Vagina (tissue), 2 donors: Measurements from ENCODE around the gene HSPB1. TPM values are rescaled to one million over a fixed set of nuclear protein-coding genes. Genes with fewer than 3 reads are reported as not detected.
"Not testable (repeated sequence)": the region's sequence is repeated elsewhere in the genome, so short reads cannot be mapped to it uniquely, and the experiment has no call there.

Experiments used
- DNase-seq, 2 donors: peaks; one replicate each; pipeline ENCODE4 v3.0.0-alpha.2; 2017; ENCODE audit errors: extremely low spot score in 2 of 2
- H3K27ac ChIP-seq: fragments of 200-600 bp; sonication (generic); one replicate; pipeline ENCODE4 v1.5.1; 2019
- H3K27me3 ChIP-seq: fragments of 200-600 bp; sonication (generic); one replicate; pipeline ENCODE4 v1.5.1; 2019
- H3K36me3 ChIP-seq, 2 donors: fragments of 200-600 bp; sonication (generic); one replicate each; pipeline ENCODE4 v1.5.1; 2017 to 2019
- H3K4me1 ChIP-seq: fragments of 200-600 bp; sonication (generic); one replicate; pipeline ENCODE4 v1.5.1; 2019
- H3K4me3 ChIP-seq, 2 donors: fragments of 200-600 bp; sonication (generic); 1 replicate in 1 of 2; 2 replicates in 1 of 2; pipeline ENCODE4 v1.5.1; 2016 to 2019
- H3K9me3 ChIP-seq: fragments of 200-600 bp; sonication (generic); one replicate; pipeline ENCODE4 v1.5.1; 2019
- CTCF ChIP-seq, 3 experiments: fragments of 450-650 bp in 2 of 3; fragments of 200-600 bp in 1 of 3; sonication (generic) in 1 of 3; IDR thresholded peaks; one replicate each; pipeline ENCODE4 v1.5.1; 2017 to 2019; ENCODE audit warnings: antibody characterized with exemption in 3 of 3, mild to moderate bottlenecking in 2 of 3, moderate library complexity in 2 of 3
- POLR2A ChIP-seq, 2 donors: fragments of 450-650 bp; IDR thresholded peaks; one replicate each; pipeline ENCODE4 v1.6.1; 2017; ENCODE audit warnings: antibody characterized with exemption in 2 of 2, mild to moderate bottlenecking in 2 of 2, moderate library complexity in 2 of 2
- POLR2AphosphoS5 ChIP-seq, 2 donors: sonication (generic); formaldehyde crosslinking; IDR thresholded peaks; one replicate each; pipeline ENCODE4 v1.9.0; 2017; ENCODE audit warnings: antibody characterized with exemption in 2 of 2, mild to moderate bottlenecking in 2 of 2, low read depth in 1 of 2; ENCODE audit not compliant: insufficient read depth in 1 of 2
- intact Hi-C: fragments of 100-400 bp; cut with DNase I; formaldehyde crosslinking; loops from one replicate; pipeline ENCODE4 v1.15.1; 2023
- total RNA-seq: library from RNA; depleted of rRNA; stranded (reverse); fragments of >200 nt; gene quantifications from one replicate; pipeline ENCODE4 v1.2.3, GENCODE V29; 2016

The HSPB1 gene
- total RNA-seq, 1 donor from 2014 or later, result 3,606 TPM

- H3K27ac ChIP-seq, result peak overlapping the region; percentile 100
- no peak for DNase-seq
- intact Hi-C loops, result no loop called here
- no peaks in the 10 kb centered on the region for H3K27me3 ChIP-seq
- H3K4me1 ChIP-seq, result peaks cover 58% of the 10 kb centered on the region
- peaks cover 0 to 6% of the 10 kb centered on the region in 2 donors for H3K36me3 ChIP-seq
- H3K4me3 ChIP-seq, result no peak overlapping the region
- no peak for TF ChIP-seq CTCF (IDR thresholded peaks at IDR 0.05)
- H3K9me3 ChIP-seq, result no peaks in the 10 kb centered on the region
These were observed 1.5 kb upstream of the HSPB1 start for GRCh38 chr7:76301000-76301399.

- TF ChIP-seq POLR2AphosphoS5 (IDR thresholded peaks at IDR 0.05; ENCODE audit: insufficient read depth in 1 of 2, low read depth in 1 of 2), result peak; percentile 84 to 90
- TF ChIP-seq POLR2A (IDR thresholded peaks at IDR 0.05), result peak; percentile 58 to 77
- TF ChIP-seq CTCF (IDR thresholded peaks at IDR 0.05), result no peak
- peak overlapping the region; percentile 84 to 90 for H3K4me3 ChIP-seq
- no peaks in the 10 kb centered on the region for H3K27me3 ChIP-seq
- H3K27ac ChIP-seq, result peak overlapping the region; percentile 100
- H3K36me3 ChIP-seq, result peaks cover 0 to 6% of the 10 kb centered on the region in 2 donors
- no peak for DNase-seq
- H3K4me1 ChIP-seq, result peaks cover 51% of the 10 kb centered on the region
- no peaks in the 10 kb centered on the region for H3K9me3 ChIP-seq
- intact Hi-C loops, result no loop called here
These were observed 1.0 kb downstream of the HSPB1 start for GRCh38 chr7:76303202-76304147.

- intact Hi-C loops, result no loop called here
- H3K27ac ChIP-seq, result peak overlapping the region; percentile 100
- peaks cover 46% of the 10 kb centered on the region for H3K4me1 ChIP-seq
- no peak for TF ChIP-seq POLR2A (IDR thresholded peaks at IDR 0.05)
- TF ChIP-seq CTCF (IDR thresholded peaks at IDR 0.05), result no peak
- peak; percentile 57 to 79 for TF ChIP-seq POLR2AphosphoS5 (IDR thresholded peaks at IDR 0.05; ENCODE audit: insufficient read depth in 1 of 2, low read depth in 1 of 2)
- peak overlapping the region; percentile 84 to 90 for H3K4me3 ChIP-seq
- H3K36me3 ChIP-seq, result peaks cover 0 to 6% of the 10 kb centered on the region in 2 donors
- DNase-seq, result peak in 1 of 2 donors; percentile 92
- H3K27me3 ChIP-seq, result no peaks in the 10 kb centered on the region
- H3K9me3 ChIP-seq, result no peaks in the 10 kb centered on the region
These were observed 2.5 kb downstream of the HSPB1 start for GRCh38 chr7:76304888-76305375.

GRCh38 chr7:76308874-76309273 lies 6.4 kb downstream of the HSPB1 start:
- peak overlapping the region; percentile 100 for H3K27ac ChIP-seq
- H3K27me3 ChIP-seq, H3K9me3 ChIP-seq, DNase-seq, H3K4me3 ChIP-seq, H3K36me3 ChIP-seq: not testable (repeated sequence)
- intact Hi-C loops, result loop anchor here (2.0 kb wide), 1 partner anchor 132 kb away; no protein-coding TSS in a partner anchor
- peaks cover 45% of the 10 kb centered on the region for H3K4me1 ChIP-seq

- not testable (repeated sequence) for DNase-seq, H3K36me3 ChIP-seq, H3K9me3 ChIP-seq, H3K27me3 ChIP-seq, H3K4me3 ChIP-seq
- intact Hi-C loops, result loop anchor here (2.0 kb wide), 1 partner anchor 133 kb away; no protein-coding TSS in a partner anchor
- Histone ChIP-seq H3K4me1 (peaks cover 39% of the 10 kb centered on the region), H3K27ac (peak overlapping the region; percentile 100)
These were observed 7.0 kb downstream of the HSPB1 start for GRCh38 chr7:76309341-76310101.
